ENCODE data around the gene CD247.

DNA sequence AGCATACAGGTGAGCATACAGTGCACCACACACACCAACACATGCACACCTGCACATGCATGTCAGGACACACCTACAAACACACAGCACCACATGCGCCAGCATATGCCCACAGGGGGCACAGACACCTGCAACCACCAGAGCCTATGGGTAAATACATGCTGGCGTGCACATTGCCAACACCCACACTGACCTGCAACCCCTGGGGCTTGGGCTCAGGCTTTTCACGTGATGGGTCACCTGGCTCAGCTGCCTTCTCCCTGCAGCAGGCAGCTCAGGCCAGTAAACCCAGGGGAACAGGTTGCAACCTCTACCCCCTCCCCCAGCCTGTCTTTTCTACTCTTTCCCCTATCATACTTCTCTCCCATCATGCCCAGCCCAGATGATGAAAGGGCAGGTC, 8.1 kb downstream of the CD247 start:
- TF ChIP-seq, protein P1, sequence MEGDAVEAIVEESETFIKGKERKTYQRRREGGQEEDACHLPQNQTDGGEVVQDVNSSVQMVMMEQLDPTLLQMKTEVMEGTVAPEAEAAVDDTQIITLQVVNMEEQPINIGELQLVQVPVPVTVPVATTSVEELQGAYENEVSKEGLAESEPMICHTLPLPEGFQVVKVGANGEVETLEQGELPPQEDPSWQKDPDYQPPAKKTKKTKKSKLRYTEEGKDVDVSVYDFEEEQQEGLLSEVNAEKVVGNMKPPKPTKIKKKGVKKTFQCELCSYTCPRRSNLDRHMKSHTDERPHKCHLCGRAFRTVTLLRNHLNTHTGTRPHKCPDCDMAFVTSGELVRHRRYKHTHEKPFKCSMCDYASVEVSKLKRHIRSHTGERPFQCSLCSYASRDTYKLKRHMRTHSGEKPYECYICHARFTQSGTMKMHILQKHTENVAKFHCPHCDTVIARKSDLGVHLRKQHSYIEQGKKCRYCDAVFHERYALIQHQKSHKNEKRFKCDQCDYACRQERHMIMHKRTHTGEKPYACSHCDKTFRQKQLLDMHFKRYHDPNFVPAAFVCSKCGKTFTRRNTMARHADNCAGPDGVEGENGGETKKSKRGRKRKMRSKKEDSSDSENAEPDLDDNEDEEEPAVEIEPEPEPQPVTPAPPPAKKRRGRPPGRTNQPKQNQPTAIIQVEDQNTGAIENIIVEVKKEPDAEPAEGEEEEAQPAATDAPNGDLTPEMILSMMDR (IDR thresholded peaks at IDR 0.05), result no peak
- TF ChIP-seq, protein P2, sequence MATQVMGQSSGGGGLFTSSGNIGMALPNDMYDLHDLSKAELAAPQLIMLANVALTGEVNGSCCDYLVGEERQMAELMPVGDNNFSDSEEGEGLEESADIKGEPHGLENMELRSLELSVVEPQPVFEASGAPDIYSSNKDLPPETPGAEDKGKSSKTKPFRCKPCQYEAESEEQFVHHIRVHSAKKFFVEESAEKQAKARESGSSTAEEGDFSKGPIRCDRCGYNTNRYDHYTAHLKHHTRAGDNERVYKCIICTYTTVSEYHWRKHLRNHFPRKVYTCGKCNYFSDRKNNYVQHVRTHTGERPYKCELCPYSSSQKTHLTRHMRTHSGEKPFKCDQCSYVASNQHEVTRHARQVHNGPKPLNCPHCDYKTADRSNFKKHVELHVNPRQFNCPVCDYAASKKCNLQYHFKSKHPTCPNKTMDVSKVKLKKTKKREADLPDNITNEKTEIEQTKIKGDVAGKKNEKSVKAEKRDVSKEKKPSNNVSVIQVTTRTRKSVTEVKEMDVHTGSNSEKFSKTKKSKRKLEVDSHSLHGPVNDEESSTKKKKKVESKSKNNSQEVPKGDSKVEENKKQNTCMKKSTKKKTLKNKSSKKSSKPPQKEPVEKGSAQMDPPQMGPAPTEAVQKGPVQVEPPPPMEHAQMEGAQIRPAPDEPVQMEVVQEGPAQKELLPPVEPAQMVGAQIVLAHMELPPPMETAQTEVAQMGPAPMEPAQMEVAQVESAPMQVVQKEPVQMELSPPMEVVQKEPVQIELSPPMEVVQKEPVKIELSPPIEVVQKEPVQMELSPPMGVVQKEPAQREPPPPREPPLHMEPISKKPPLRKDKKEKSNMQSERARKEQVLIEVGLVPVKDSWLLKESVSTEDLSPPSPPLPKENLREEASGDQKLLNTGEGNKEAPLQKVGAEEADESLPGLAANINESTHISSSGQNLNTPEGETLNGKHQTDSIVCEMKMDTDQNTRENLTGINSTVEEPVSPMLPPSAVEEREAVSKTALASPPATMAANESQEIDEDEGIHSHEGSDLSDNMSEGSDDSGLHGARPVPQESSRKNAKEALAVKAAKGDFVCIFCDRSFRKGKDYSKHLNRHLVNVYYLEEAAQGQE (IDR thresholded peaks at IDR 0.05; ENCODE audit: insufficient read depth in 1 of 2, low read depth in 2 of 2, low read length in 1 of 2), result no peak
- no peak for TF ChIP-seq POLR2AphosphoS5 (IDR thresholded peaks at IDR 0.05; ENCODE audit: low read depth, low read length)

All from Panc1 (cell line).